Vagina (tissue), 2 donors: ENCODE data around the gene BAG3.

Experiments
- POLR2A ChIP-seq, 2 donors: fragments of 450-650 bp; IDR thresholded peaks; one replicate each; pipeline ENCODE4 v1.6.1; 2017; ENCODE audit warnings: antibody characterized with exemption in 2 of 2, mild to moderate bottlenecking in 2 of 2, moderate library complexity in 2 of 2
- POLR2AphosphoS5 ChIP-seq, 2 donors: sonication (generic); formaldehyde crosslinking; IDR thresholded peaks; one replicate each; pipeline ENCODE4 v1.9.0; 2017; ENCODE audit warnings: antibody characterized with exemption in 2 of 2, mild to moderate bottlenecking in 2 of 2, low read depth in 1 of 2; ENCODE audit not compliant: insufficient read depth in 1 of 2
- TF ChIP-seq, protein P1 (sequence below), 3 experiments: fragments of 450-650 bp in 2 of 3; fragments of 200-600 bp in 1 of 3; sonication (generic) in 1 of 3; IDR thresholded peaks; one replicate each; pipeline ENCODE4 v1.5.1; 2017 to 2019; ENCODE audit warnings: antibody characterized with exemption in 3 of 3, mild to moderate bottlenecking in 2 of 3, moderate library complexity in 2 of 3

DNA sequence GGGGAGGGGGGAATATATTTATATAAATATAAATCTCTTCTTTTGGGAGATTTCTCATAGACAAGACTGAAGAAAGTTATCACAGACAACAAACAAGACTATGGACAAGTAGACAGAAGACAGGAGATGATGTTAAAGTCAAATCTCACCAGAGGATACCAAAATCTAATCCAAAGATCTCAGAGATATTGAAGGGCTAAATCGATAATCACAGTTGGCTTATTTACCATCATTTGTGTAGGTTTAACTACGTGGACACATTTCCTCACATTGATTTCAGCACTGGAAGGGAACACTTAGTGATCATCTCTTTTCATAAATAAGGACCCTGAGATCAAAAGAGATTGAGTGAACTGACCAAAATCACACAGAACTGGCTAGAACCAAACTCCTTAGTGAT is 72.0 kb downstream of the BAG3 start:
- TF ChIP-seq, protein P1, sequence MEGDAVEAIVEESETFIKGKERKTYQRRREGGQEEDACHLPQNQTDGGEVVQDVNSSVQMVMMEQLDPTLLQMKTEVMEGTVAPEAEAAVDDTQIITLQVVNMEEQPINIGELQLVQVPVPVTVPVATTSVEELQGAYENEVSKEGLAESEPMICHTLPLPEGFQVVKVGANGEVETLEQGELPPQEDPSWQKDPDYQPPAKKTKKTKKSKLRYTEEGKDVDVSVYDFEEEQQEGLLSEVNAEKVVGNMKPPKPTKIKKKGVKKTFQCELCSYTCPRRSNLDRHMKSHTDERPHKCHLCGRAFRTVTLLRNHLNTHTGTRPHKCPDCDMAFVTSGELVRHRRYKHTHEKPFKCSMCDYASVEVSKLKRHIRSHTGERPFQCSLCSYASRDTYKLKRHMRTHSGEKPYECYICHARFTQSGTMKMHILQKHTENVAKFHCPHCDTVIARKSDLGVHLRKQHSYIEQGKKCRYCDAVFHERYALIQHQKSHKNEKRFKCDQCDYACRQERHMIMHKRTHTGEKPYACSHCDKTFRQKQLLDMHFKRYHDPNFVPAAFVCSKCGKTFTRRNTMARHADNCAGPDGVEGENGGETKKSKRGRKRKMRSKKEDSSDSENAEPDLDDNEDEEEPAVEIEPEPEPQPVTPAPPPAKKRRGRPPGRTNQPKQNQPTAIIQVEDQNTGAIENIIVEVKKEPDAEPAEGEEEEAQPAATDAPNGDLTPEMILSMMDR (IDR thresholded peaks at IDR 0.05): no peak
- TF ChIP-seq POLR2A (IDR thresholded peaks at IDR 0.05) (no peak), POLR2AphosphoS5 (IDR thresholded peaks at IDR 0.05; ENCODE audit: insufficient read depth in 1 of 2, low read depth in 1 of 2) (no peak)
